Activated effector memory CD4-positive, alpha-beta T cell treated with anti-CD3 and anti-CD28 coated beads, Interleukin-2, amount 50 U/mL, for 16 hours (primary cell): ENCODE measurements around the gene GAK.

Experiments
- DNase-seq: peaks from one replicate; pipeline ENCODE4 v3.0.0-alpha.2; 2020

Gene GAK

DNA sequence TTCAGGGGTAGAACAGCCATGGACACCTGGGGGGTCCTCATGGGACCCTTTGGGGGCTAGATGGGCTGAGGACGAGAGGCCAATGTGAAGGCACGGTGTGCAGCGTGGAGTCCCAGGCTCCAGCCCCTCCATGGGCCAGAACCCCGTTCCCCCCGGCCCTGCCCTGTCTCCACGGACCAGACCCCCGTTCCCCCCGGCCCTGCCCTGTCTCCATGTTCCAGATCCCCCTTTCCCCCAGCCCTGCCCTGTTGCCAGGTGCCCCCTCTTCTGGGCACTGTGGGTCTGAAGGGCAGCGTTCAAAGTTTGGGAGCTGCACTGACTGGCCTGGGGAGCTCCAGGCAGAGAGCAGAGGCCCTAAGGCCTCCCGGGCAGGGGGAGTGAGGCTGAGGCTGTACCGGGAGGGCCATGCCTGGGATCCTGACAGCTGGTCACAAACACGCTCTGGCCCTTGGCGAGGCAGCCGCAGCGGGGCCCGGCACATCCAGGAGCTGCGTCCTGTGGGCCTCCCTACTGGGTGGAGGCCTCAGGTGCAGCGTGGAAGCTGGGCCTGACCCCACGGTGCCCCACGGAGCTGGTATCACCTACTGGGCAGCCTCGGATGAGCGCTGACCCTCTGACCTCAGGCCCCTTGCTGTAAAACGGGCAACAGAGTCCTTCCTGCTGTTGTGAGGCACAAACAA, 32.4 kb upstream of the GAK start:
- no peak for DNase-seq

DNA sequence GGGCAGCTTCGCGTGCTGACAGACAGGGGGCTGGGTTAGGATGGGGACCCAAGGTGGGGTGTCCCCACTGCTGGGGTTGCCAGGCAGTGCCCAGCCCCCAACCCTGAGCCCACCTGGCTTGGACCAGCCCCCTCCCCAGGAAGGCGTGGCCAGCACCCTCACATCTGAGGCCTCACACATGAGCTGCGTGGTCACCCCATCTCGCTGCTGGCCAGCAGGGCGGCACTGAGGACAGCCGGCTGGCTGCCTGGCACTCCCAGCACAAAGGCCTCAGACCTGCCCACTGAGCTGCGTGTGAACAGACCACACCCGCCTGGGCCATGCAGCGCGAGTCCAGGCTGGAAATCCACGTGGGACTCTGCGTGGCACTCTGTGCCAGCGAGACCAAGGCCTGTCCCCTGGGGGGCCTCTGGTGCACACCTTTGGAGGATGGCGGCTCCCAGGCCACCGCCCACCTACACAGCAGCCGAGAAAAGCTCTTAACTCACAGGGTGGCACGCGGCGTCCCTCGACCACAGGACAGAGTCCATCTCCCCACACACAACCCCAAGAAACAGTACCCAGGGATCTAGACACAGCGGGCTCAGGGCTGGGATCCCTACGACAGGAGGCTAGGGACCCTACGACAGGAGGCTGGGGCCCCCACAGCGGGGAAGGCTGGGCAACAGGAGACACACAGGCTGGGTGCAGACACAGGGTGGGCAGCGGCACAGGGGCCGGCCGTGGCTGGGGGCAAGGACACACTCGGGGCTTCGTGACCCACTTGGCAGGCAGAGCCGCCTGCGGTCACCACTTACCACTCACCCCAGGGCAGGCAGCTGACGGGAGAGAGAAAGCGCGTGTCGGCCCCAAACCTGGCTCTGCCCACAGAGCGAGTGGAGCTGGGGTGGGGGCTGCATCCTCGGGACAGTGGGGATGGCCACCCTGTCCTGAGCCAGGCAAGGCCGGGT, 31.4 kb upstream of the GAK start:
- no peak for DNase-seq

- no peak for DNase-seq
Measured at GRCh38 chr4:962231-963208, 30.4 kb upstream of the GAK start.

DNA sequence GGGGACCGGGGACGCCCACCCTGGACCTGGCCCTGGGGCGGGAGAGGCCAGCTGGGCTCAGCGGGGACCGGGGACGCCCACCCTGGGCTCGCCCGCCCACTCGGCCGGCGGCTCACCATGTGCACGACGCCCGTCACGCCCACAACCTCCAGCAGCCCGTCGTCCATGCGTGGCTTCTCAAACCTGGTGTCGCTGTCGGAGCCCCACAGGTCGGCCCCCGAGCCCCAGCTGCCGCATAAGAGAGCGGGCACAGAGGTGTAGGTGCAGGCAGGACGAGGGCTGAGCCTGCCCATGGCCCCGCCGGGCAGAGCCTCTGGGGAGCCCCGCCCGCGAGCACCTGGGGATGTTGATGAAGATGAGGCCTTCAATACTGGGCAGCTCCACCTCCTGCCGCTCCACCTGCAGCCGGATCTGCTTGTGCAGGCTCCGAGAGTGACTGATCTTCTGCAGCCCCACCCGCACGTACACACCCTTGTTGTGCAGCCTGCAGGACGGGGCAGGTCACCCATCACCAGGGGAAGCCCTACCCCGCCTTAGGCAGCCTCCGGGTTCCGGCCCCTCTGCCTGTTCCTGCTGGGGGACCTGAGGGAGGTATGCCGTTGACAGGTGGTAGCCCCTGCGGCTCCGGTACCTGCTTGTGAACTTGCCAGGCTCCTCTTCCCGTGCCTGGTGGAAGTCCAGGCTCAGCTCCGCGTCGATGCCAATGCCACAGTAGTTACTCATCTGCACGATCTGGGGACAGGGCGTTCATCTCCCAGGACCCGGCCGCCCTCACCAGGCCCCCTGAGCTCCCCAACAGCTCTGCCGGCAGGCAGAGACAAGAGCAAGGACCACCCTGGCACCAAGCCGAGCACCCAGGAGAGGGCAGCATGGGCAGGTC, 29.5 kb upstream of the GAK start:
- DNase-seq: no peak

DNA sequence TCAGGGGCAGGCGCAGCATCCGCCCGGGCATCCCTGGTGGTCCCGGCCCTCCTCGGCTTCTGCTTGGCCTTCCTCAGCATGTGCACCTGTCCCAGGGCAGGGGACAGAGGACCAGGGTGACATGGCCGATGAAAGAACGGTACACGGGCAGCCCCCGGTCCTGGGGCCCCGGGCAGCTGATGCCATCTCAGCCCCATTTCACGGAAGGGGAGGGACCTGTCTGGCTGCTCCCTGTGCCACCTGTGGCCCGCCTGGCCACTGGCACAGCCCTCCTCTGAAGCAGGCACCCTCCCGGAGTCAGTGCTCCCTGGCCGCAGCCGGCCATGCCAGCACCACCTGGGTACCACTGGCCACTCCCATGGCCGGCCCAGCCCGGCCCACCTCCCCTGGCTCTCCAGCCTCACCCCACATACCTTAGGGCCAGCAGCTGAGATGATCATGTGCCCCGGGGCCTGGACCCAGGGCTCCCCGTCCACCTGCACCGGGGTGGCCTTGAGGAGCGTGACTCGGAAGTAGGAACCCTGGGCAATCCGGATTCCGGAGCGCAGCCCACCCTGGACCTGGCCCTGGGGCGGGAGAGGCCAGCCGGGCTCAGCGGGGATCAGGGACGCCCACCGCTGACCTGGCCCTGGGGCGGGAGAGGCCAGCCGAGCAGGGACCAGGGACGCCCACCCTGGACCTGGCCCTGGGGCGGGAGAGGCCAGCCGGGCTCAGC, 28.7 kb upstream of the GAK start:
- no peak for DNase-seq

DNA sequence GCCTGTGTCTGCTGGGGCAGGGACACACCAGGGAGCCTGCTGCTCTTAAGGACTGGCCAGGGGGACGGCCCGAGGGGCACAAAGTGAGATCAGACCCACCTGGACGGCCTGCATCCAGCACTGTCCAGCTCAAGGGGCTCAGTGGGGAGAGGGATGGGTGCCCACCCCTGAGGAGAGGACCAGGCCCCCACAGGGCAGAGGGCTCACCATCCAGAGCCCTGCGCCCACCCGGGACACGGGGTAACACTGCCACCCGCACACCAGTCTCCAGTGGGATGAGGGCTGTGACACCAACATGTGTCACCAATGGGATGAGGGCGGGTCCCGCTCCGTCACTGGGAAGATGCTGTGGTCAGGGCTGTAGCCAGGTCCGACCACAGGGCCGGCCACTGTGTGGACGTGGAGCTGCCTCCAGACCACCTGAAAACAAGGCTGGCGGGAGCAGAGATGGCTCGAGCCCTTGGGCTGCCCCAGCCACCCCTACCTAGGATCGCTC, 28.1 kb upstream of the GAK start:
- peak; percentile 51 for DNase-seq

GRCh38 chr4:959338-960139, 27.4 kb upstream of the GAK start:
- DNase-seq: peak; percentile 54

- peak; percentile 56 for DNase-seq
Measured at GRCh38 chr4:958696-959337, 26.7 kb upstream of the GAK start.

GRCh38 chr4:958314-958665, 26.2 kb upstream of the GAK start:
- DNase-seq: peak; percentile 50

DNA sequence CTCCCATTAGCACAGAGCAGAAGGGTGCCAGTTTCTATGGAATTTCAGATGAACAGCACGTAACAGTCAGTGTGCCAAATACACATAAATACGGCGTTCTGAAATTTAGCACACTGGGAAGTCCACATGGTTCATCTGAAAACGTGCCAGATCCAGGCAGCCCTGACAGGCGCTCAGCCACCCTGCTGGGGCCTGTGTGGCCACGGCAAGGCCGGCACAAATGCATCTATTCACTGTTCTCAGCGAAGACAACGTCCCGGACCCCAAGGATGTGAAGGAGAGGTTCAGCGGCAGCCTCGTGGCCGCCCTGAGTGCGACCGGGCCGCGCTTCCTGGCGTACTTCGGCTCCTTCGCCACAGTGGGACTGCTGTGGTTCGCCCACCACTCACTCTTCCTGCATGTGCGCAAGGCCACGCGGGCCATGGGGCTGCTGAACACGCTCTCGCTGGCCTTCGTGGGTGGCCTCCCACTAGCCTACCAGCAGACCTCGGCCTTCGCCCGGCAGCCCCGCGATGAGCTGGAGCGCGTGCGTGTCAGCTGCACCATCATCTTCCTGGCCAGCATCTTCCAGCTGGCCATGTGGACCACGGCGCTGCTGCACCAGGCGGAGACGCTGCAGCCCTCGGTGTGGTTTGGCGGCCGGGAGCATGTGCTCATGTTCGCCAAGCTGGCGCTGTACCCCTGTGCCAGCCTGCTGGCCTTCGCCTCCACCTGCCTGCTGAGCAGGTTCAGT, 25.6 kb upstream of the GAK start:
- peak; percentile 52 for DNase-seq

GRCh38 chr4:957231-957580, 25.1 kb upstream of the GAK start:
- DNase-seq: peak; percentile 50

GRCh38 chr4:956531-957230, 24.6 kb upstream of the GAK start:
- DNase-seq: peak; percentile 25

- DNase-seq: peak; percentile 42
Measured at GRCh38 chr4:955931-956381, 23.8 kb upstream of the GAK start.

GRCh38 chr4:955161-955921, 23.2 kb upstream of the GAK start:
- peak; percentile 53 for DNase-seq

GRCh38 chr4:954211-955020, 22.3 kb upstream of the GAK start:
- peak; percentile 41 for DNase-seq

GRCh38 chr4:953574-953915, 21.4 kb upstream of the GAK start:
- DNase-seq: peak; percentile 54
